Thymus (tissue), 11 donors: ENCODE data around the gene MLN. TPM values are rescaled to one million over a fixed set of nuclear protein-coding genes. Genes with fewer than 3 reads are reported as not detected.

Source experiments
- DNase-seq, 9 donors: peaks; one replicate each; pipeline ENCODE4 v3.0.0-alpha.2; 2013; ENCODE audit warnings: low spot score in 9 of 9, low read depth in 6 of 9, missing footprints in 1 of 9
- H3K27ac ChIP-seq, 2 donors: one replicate each; pipeline ENCODE4 v1.5.1; 2013; ENCODE audit warnings: control low read depth in 1 of 2, low read depth in 1 of 2, low read length in 1 of 2, mild to moderate bottlenecking in 1 of 2, moderate library complexity in 1 of 2
- H3K27me3 ChIP-seq, 2 donors: one replicate each; pipeline ENCODE4 v1.5.1; 2013; ENCODE audit warnings: low read length in 1 of 2; ENCODE audit not compliant: control insufficient read depth in 2 of 2, insufficient read depth in 1 of 2
- H3K36me3 ChIP-seq, 2 donors: one replicate each; pipeline ENCODE4 v1.5.1; 2013; ENCODE audit warnings: low read length in 1 of 2, mild to moderate bottlenecking in 1 of 2, moderate library complexity in 1 of 2; ENCODE audit not compliant: control insufficient read depth in 2 of 2, insufficient read depth in 2 of 2
- H3K4me1 ChIP-seq, 2 donors: one replicate each; pipeline ENCODE4 v1.5.1; 2013; ENCODE audit warnings: low read length in 2 of 2; ENCODE audit not compliant: control insufficient read depth in 2 of 2, insufficient read depth in 2 of 2
- H3K4me3 ChIP-seq, 2 donors: one replicate each; pipeline ENCODE4 v1.5.1; 2013; ENCODE audit warnings: low read length in 2 of 2, control low read depth in 1 of 2, mild to moderate bottlenecking in 1 of 2
- H3K9me3 ChIP-seq, 2 donors: one replicate each; pipeline ENCODE4 v1.5.1; 2013; ENCODE audit warnings: low read length in 1 of 2, mild to moderate bottlenecking in 1 of 2; ENCODE audit not compliant: control insufficient read depth in 2 of 2, insufficient read depth in 1 of 2
- WGBS: extraction: QIAGEN DNeasy Blood & Tissue Kit; methylation state at CpG from one replicate; pipeline ENCODE4 v1.1.7; 2013; 5-methylcytosine and 5-hydroxymethylcytosine counted together
- polyA plus RNA-seq: library from polyadenylated mRNA; stranded (reverse); fragments of 200-250 nt; gene quantifications from one replicate; pipeline ENCODE4 v1.2.3, GENCODE V29; 2013
- total RNA-seq: library from RNA; stranded (reverse); fragments of 120-200 nt; gene quantifications from one replicate; pipeline ENCODE4 v1.2.4, GENCODE V29; 2013
- donor health status: healthy.

The MLN gene
- total and polyA plus RNA-seq, 2 donors: 0.61 to 8.7 TPM

GRCh38 chr6:33819021-33819420, 15.2 kb upstream of the MLN start:
- Histone ChIP-seq H3K36me3 (no peaks in the 10 kb centered on the region), H3K27me3 (peaks cover 0 to 32% of the 10 kb centered on the region in 2 donors), H3K27ac (no peak overlapping the region), H3K9me3 (no peaks in the 10 kb centered on the region), H3K4me1 (no peaks in the 10 kb centered on the region), H3K4me3 (no peak overlapping the region)
- WGBS: 91% methylated on average over 4 of the region's 4 CpGs
- DNase-seq: no peak

GRCh38 chr6:33818293-33818692, 14.5 kb upstream of the MLN start:
- no peak overlapping the region for H3K4me3 ChIP-seq
- no peaks in the 10 kb centered on the region for H3K4me1 ChIP-seq
- DNase-seq: no peak
- no peaks in the 10 kb centered on the region for H3K9me3 ChIP-seq
- H3K27me3 ChIP-seq: peaks cover 0 to 36% of the 10 kb centered on the region in 2 donors
- no peaks in the 10 kb centered on the region for H3K36me3 ChIP-seq
- H3K27ac ChIP-seq: no peak overlapping the region
- 74% methylated on average over 3 of the region's 3 CpGs for WGBS

GRCh38 chr6:33817489-33817888, 13.7 kb upstream of the MLN start:
- WGBS: 91% methylated on average over 5 of the region's 5 CpGs
- no peak for DNase-seq
- peaks cover 0 to 38% of the 10 kb centered on the region in 2 donors for H3K27me3 ChIP-seq
- no peaks in the 10 kb centered on the region for H3K36me3 ChIP-seq
- no peak overlapping the region for H3K4me3 ChIP-seq
- H3K27ac ChIP-seq: no peak overlapping the region
- H3K9me3 ChIP-seq: no peaks in the 10 kb centered on the region
- no peaks in the 10 kb centered on the region for H3K4me1 ChIP-seq

- Histone ChIP-seq H3K4me3 (no peak overlapping the region), H3K27me3 (peaks cover 0 to 40% of the 10 kb centered on the region in 2 donors), H3K36me3 (no peaks in the 10 kb centered on the region), H3K27ac (no peak overlapping the region), H3K9me3 (no peaks in the 10 kb centered on the region), H3K4me1 (no peaks in the 10 kb centered on the region)
- 90% methylated on average over 8 of the region's 8 CpGs for WGBS
- DNase-seq: no peak
These were observed 13.1 kb upstream of the MLN start for GRCh38 chr6:33816911-33817310.

GRCh38 chr6:33815854-33816253, 12.1 kb upstream of the MLN start:
- Histone ChIP-seq H3K9me3 (no peaks in the 10 kb centered on the region), H3K4me3 (no peak overlapping the region), H3K4me1 (no peaks in the 10 kb centered on the region), H3K27ac (no peak overlapping the region), H3K36me3 (no peaks in the 10 kb centered on the region), H3K27me3 (peaks cover 0 to 51% of the 10 kb centered on the region in 2 donors)
- WGBS: 59% methylated on average over 1 of the region's 1 CpG
- peak in 5 of 9 donors; percentile 15 to 61 (median 29) for DNase-seq

- no peak for DNase-seq
These were observed 10.5 kb upstream of the MLN start for GRCh38 chr6:33813990-33814985.

GRCh38 chr6:33813246-33813904, 9.6 kb upstream of the MLN start:
- no peak for DNase-seq
- no peaks in the 10 kb centered on the region for H3K4me1 ChIP-seq
- no peaks in the 10 kb centered on the region for H3K36me3 ChIP-seq
- H3K27me3 ChIP-seq: peaks cover 2 to 61% of the 10 kb centered on the region in 2 donors
- no peaks in the 10 kb centered on the region for H3K9me3 ChIP-seq
- 75% methylated on average over 16 of the region's 16 CpGs for WGBS
- no peak overlapping the region for H3K27ac ChIP-seq
- H3K4me3 ChIP-seq: no peak overlapping the region

More at GRCh38 chr6:33813990-33814985, 10.5 kb upstream of the MLN start:
- H3K9me3 ChIP-seq: no peaks in the 10 kb centered on the region
- no peaks in the 10 kb centered on the region for H3K4me1 ChIP-seq
- 80% methylated on average over 19 of the region's 19 CpGs for WGBS
- no peaks in the 10 kb centered on the region for H3K36me3 ChIP-seq
- H3K27ac ChIP-seq: no peak overlapping the region
- peaks cover 0 to 53% of the 10 kb centered on the region in 2 donors for H3K27me3 ChIP-seq
- H3K4me3 ChIP-seq: no peak overlapping the region

GRCh38 chr6:33812669-33813068, 8.9 kb upstream of the MLN start:
- peak in 7 of 9 donors; percentile 25 to 59 (median 37) for DNase-seq
- no peaks in the 10 kb centered on the region for H3K36me3 ChIP-seq
- H3K27ac ChIP-seq: no peak overlapping the region
- peaks cover 2 to 67% of the 10 kb centered on the region in 2 donors for H3K27me3 ChIP-seq
- H3K4me3 ChIP-seq: no peak overlapping the region
- no peaks in the 10 kb centered on the region for H3K4me1 ChIP-seq
- H3K9me3 ChIP-seq: no peaks in the 10 kb centered on the region
- 6% methylated on average over 11 of the region's 11 CpGs for WGBS

GRCh38 chr6:33809594-33809993, 5.8 kb upstream of the MLN start:
- Histone ChIP-seq H3K4me3 (no peak overlapping the region), H3K36me3 (no peaks in the 10 kb centered on the region), H3K4me1 (no peaks in the 10 kb centered on the region), H3K9me3 (no peaks in the 10 kb centered on the region), H3K27me3 (peaks cover 2 to 76% of the 10 kb centered on the region in 2 donors), H3K27ac (no peak overlapping the region)
- no peak for DNase-seq
- WGBS: 29% methylated on average over 2 of the region's 2 CpGs
